ENCODE results near the gene ROPN1L.

DNA sequence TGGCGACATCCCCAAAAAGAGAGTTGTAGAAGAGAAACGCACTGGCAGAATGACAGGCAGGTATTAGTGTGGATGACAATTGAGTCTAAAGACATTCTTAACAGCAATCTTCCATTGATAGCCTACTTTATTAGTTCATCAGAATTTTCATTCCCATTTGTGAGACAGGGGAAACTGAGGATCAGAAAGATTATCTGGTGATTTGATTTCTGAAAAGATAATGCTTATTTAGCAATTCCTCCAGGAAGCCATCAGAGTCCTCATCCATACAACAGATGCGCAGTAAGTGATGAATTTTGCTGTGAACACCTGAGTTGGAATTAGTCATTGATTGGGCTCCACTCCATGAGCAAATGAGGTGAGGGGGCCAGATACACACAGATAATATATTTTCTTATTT lies 64.9 kb downstream of the ROPN1L start:
- TF ChIP-seq, protein P1, sequence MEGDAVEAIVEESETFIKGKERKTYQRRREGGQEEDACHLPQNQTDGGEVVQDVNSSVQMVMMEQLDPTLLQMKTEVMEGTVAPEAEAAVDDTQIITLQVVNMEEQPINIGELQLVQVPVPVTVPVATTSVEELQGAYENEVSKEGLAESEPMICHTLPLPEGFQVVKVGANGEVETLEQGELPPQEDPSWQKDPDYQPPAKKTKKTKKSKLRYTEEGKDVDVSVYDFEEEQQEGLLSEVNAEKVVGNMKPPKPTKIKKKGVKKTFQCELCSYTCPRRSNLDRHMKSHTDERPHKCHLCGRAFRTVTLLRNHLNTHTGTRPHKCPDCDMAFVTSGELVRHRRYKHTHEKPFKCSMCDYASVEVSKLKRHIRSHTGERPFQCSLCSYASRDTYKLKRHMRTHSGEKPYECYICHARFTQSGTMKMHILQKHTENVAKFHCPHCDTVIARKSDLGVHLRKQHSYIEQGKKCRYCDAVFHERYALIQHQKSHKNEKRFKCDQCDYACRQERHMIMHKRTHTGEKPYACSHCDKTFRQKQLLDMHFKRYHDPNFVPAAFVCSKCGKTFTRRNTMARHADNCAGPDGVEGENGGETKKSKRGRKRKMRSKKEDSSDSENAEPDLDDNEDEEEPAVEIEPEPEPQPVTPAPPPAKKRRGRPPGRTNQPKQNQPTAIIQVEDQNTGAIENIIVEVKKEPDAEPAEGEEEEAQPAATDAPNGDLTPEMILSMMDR (conservative IDR thresholded peaks at IDR 0.05 in 1 of 2, IDR thresholded peaks at IDR 0.05 in 1 of 2; ENCODE audit: extremely low read depth in 1 of 2, insufficient read depth in 1 of 2, low read depth in 1 of 2, low read length in 2 of 2), result no peak
- no peak for TF ChIP-seq EZH2 (IDR thresholded peaks at IDR 0.05; ENCODE audit: borderline replicate concordance, low read length)
